GM12873 (cell line): ENCODE results near the gene CRY2.

Experiments used
- CTCF ChIP-seq: IDR thresholded peaks from 2 replicates; pipeline ENCODE4 v1.5.1; 2012; ENCODE audit warnings: low read depth, mild to moderate bottlenecking, moderate library complexity, low read length, control low read depth; ENCODE audit not compliant: insufficient read depth; ENCODE audit errors: missing control alignments

CRY2 gene

GRCh38 chr11:45921561-45922424, 74.5 kb downstream of the CRY2 start:
- TF ChIP-seq CTCF = no peak

- no peak for TF ChIP-seq CTCF
Measured at GRCh38 chr11:45922425-45923082, 75.3 kb downstream of the CRY2 start, which contains the start of gene LARGE2. Gene LARGE2 (plus strand): TSS chr11:45922656. CDS start chr11:45922883, 227 bp downstream.

- TF ChIP-seq CTCF = no peak
Measured at GRCh38 chr11:45924036-45924915, 77.0 kb downstream of the CRY2 start.

GRCh38 chr11:45924927-45925326, 77.7 kb downstream of the CRY2 start:
- TF ChIP-seq CTCF = no peak

GRCh38 chr11:45925550-45925949, 78.3 kb downstream of the CRY2 start:
- no peak for TF ChIP-seq CTCF

GRCh38 chr11:45926001-45926401, 78.7 kb downstream of the CRY2 start:
- TF ChIP-seq CTCF = no peak
